Muscle layer of colon (tissue), 2 donors: ENCODE measurements around the gene PNPT1.

Experiments used
- H3K27ac ChIP-seq: one replicate; pipeline ENCODE4 v1.7.0; 2013; ENCODE audit warnings: low read depth, mild to moderate bottlenecking, low read length, moderate library complexity
- H3K27me3 ChIP-seq, 2 donors: one replicate each; pipeline ENCODE4 v1.7.0; 2013; ENCODE audit warnings: low read length in 2 of 2, mild to moderate bottlenecking in 2 of 2; ENCODE audit not compliant: insufficient read depth in 2 of 2, control insufficient read depth in 1 of 2
- H3K36me3 ChIP-seq: one replicate; pipeline ENCODE4 v1.7.0; 2013; ENCODE audit warnings: mild to moderate bottlenecking, low read length; ENCODE audit not compliant: insufficient read depth
- H3K4me1 ChIP-seq: one replicate; pipeline ENCODE4 v1.7.0; 2013; ENCODE audit warnings: mild to moderate bottlenecking, low read length; ENCODE audit not compliant: insufficient read depth
- H3K4me3 ChIP-seq, 2 donors: one replicate each; pipeline ENCODE4 v1.7.0; 2013; ENCODE audit warnings: low read length in 2 of 2, low read depth in 1 of 2, mild to moderate bottlenecking in 1 of 2, moderate library complexity in 1 of 2
- H3K9ac ChIP-seq: one replicate; pipeline ENCODE4 v1.7.0; 2013; ENCODE audit warnings: low read length
- H3K9me3 ChIP-seq: one replicate; pipeline ENCODE4 v1.7.0; 2013; ENCODE audit warnings: mild to moderate bottlenecking, low read length
- donor health status: abdominal sarcoma.
- donor health status: Adenocarcinoma of cecum.

PNPT1 gene

GRCh38 chr2:55585451-55586080 lies 108.1 kb downstream of the PNPT1 start:
- no peak overlapping the region for H3K9ac ChIP-seq
- H3K9me3 ChIP-seq, result no peaks in the 10 kb centered on the region
- no peak overlapping the region for H3K27ac ChIP-seq
- no peaks in the 10 kb centered on the region for H3K27me3 ChIP-seq
- peaks cover 13% of the 10 kb centered on the region for H3K4me1 ChIP-seq
- H3K36me3 ChIP-seq, result peaks cover 15% of the 10 kb centered on the region
- H3K4me3 ChIP-seq, result no peak overlapping the region
